Measurements from ENCODE around the gene LENEP. TPM values are rescaled to one million over a fixed set of nuclear protein-coding genes. Genes with fewer than 3 reads are reported as not detected.

LENEP gene
- total RNA-seq, 1 donor from 2014 or later: not detected

GRCh38 chr1:154959426-154959780 lies 34.0 kb upstream of the LENEP start:
- TF ChIP-seq EZH2 (IDR thresholded peaks at IDR 0.05; ENCODE audit: insufficient read depth, low read length): no peak
- no peak for TF ChIP-seq CTCF (IDR thresholded peaks at IDR 0.05; ENCODE audit: insufficient read depth, low read depth, low read length)
- no peak overlapping the region for H3K4me2 ChIP-seq (ENCODE audit: low read length)
- H3K27ac Mint-ChIP-seq (ENCODE audit: unreplicated experiment): no peak overlapping the region

GRCh38 chr1:154960446-154961136 lies 32.8 kb upstream of the LENEP start:
- H3K36me3 ChIP-seq (ENCODE audit: insufficient read depth, low read length): peaks cover 21% of the 10 kb centered on the region
- peaks cover 27% of the 10 kb centered on the region for H3K4me1 Mint-ChIP-seq (ENCODE audit: low read depth, unreplicated experiment)
- peak overlapping the region; percentile 75 for H3K4me3 ChIP-seq (ENCODE audit: insufficient read depth, low read depth, low read length)
- H3K27ac Mint-ChIP-seq (ENCODE audit: unreplicated experiment): peak overlapping the region; percentile 41
- peaks cover 26% of the 10 kb centered on the region for H4K20me1 ChIP-seq (ENCODE audit: insufficient read depth, low read length)
- no peak for TF ChIP-seq CTCF (IDR thresholded peaks at IDR 0.05; ENCODE audit: insufficient read depth, low read depth, low read length)
- H3K36me3 Mint-ChIP-seq (ENCODE audit: low read depth, unreplicated experiment): peaks cover 17% of the 10 kb centered on the region
- no peak for FAIRE-seq
- H3K27ac ChIP-seq (ENCODE audit: low read depth, low read length): no peak overlapping the region
- peaks cover 35% of the 10 kb centered on the region for H3K4me1 ChIP-seq (ENCODE audit: insufficient read depth, low read length)
- DNase-seq (ENCODE audit: low read depth): no peak
- peaks cover 37% of the 10 kb centered on the region for H3K79me2 ChIP-seq (ENCODE audit: insufficient read depth, low read length)
- no peak overlapping the region for H2AFZ ChIP-seq (ENCODE audit: low read depth, low read length)
- no peaks in the 10 kb centered on the region for H3K9me3 Mint-ChIP-seq (ENCODE audit: unreplicated experiment)
- H3K27me3 Mint-ChIP-seq (ENCODE audit: low read depth, unreplicated experiment): no peaks in the 10 kb centered on the region
- peak overlapping the region; percentile 92 for H3K4me3 Mint-ChIP-seq (ENCODE audit: unreplicated experiment)
- H3K9me3 ChIP-seq (ENCODE audit: insufficient read depth, low read depth, low read length): no peaks in the 10 kb centered on the region
- H3K9ac ChIP-seq (ENCODE audit: low read length): peak overlapping the region; percentile 91
- H3K4me2 ChIP-seq (ENCODE audit: low read length): peak overlapping the region; percentile 87
- H3K27me3 ChIP-seq (ENCODE audit: insufficient read depth, low read length): no peaks in the 10 kb centered on the region

More at GRCh38 chr1:154959426-154959780, 34.0 kb upstream of the LENEP start:
- DNase-seq (ENCODE audit: low read depth): no peak
- no peak overlapping the region for H3K4me3 ChIP-seq (ENCODE audit: insufficient read depth, low read depth, low read length)
- H3K9ac ChIP-seq (ENCODE audit: low read length): no peak overlapping the region
- H3K27me3 ChIP-seq (ENCODE audit: insufficient read depth, low read length): no peaks in the 10 kb centered on the region
- no peak overlapping the region for H3K27ac ChIP-seq (ENCODE audit: low read depth, low read length)
- Mint-ChIP-seq H3K36me3 (ENCODE audit: low read depth, unreplicated experiment) (peaks cover 11% of the 10 kb centered on the region), H3K9me3 (ENCODE audit: unreplicated experiment) (no peaks in the 10 kb centered on the region), H3K4me3 (ENCODE audit: unreplicated experiment) (peak overlapping the region; percentile 60), H3K27me3 (ENCODE audit: low read depth, unreplicated experiment) (no peaks in the 10 kb centered on the region), H3K4me1 (ENCODE audit: low read depth, unreplicated experiment) (peaks cover 32% of the 10 kb centered on the region)
- no peaks in the 10 kb centered on the region for H3K9me3 ChIP-seq (ENCODE audit: insufficient read depth, low read depth, low read length)
- peaks cover 46% of the 10 kb centered on the region for H3K4me1 ChIP-seq (ENCODE audit: insufficient read depth, low read length)
- peaks cover 33% of the 10 kb centered on the region for H3K79me2 ChIP-seq (ENCODE audit: insufficient read depth, low read length)
- peaks cover 21% of the 10 kb centered on the region for H4K20me1 ChIP-seq (ENCODE audit: insufficient read depth, low read length)
- H3K36me3 ChIP-seq (ENCODE audit: insufficient read depth, low read length): peaks cover 11% of the 10 kb centered on the region
- no peak overlapping the region for H2AFZ ChIP-seq (ENCODE audit: low read depth, low read length)
- no peak for FAIRE-seq
